ENCODE data around the gene SLC52A1.

Gene SLC52A1

DNA sequence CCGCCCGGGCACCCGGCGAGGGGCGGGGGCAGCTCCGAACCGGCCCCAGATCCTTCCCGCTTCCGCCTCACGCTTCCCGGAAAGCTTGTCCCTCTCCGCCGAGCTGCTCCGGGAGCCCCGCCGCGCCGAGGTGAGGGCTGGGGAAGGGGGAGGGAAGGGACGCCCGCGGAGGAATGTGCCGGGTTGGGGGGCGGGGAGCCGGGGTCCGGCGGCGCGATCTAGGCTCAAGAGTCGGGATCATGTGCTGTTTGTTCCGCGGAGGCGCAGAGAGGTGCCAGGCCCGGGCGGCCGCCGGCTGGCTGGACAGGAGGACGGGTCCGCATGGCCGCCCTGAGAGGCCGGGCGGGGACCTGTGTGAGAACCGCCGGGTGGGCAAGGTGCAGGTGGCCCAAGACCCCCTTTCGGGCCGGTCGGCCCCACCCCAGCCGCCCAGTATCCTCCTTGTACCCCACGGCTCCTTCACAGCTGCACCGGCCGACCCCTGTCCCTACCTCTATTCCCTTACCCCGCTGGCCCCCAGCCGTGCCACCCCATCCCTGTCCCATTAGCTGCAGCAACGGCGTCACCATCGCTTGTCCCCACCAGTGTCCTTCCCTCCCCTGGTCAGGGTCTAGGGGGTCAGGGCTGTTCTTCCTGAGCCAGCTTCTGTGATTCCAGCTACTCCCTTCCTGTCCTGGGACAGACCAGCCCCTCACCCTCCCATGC is 37.0 kb downstream of the SLC52A1 start:
- DNase-seq (ENCODE audit: low read depth) = no peak
- H3K4me3 ChIP-seq (ENCODE audit: low read depth, low read length) = peak overlapping the region; percentile 90

DNA sequence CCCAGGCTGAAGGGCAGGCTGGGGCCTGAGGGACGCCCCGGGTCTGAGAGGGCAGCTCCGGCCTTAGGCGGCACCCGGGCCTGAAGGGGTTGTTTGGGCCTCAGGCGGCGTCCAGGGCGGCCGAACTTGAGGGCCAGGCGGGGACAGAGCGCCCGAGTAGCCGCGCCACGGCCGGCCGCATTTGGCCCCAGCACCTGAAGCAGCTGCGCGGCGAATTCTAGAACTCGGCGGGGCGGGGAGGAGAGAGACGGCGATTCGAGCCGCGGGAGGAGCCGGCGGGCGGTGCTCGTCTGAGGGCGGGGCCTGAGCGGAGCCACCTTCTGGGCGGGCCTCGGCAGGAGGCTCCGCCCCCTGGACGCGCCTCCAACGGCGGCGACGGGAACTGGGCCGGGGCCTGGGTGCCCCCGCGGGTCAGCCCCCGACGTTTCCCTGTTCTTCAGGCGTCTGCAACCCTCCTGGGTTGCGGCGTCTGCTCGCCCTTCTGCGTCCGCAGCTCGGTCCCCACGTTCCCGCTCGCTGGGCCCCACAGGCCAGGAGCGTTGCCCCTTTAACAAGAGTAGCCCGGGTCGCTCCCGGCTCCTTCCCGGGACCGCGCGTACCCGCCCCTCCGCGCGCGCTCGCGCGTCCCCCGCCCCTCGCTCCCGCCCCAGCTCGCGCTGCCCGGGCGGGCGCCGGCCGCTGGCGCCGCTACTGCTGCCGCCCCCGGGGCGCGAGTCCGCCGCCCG is 37.8 kb downstream of the SLC52A1 start, which contains the start of the genes INCA1 and KIF1C:
TSS of gene INCA1 (minus strand) at position 221 of the 725 bp plus-strand sequence. CDS start 3,085 bp downstream, outside the sequence.
TSS of gene KIF1C (plus strand) at position 649 of the 725 bp plus-strand sequence. CDS start 2,297 bp downstream, outside the sequence.
- DNase-seq (ENCODE audit: low read depth) = peak; percentile 55
- H3K4me3 ChIP-seq (ENCODE audit: low read depth, low read length) = peak within 1 kb of the TSS; percentile 90

DNA sequence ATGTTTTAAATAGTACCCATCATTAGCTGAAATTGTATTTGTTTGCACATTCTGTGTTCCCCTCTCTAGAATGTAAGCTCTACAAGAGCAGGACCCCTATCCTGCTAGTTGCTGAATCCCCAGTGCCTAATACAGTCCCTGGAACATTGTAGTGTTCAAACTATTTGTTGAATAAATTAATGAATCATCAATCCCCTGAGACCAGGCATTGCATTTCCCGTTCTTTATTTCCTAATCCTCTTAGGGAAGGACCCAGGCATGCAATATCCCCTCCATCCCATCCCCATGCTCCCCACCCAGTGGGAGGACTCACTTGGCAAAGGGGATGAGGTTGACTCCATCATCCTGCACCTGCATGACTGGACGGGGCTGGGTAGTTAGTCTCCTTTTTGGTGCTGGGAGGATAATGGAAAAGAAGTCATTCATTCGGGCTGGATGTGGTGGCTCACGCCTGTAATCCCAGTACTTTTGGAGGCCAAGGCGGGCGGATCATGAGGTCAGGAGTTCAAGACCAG is 41.1 kb downstream of the SLC52A1 start:
- no peak for DNase-seq (ENCODE audit: low read depth)
- H3K4me3 ChIP-seq (ENCODE audit: low read depth, low read length) = no peak overlapping the region

DNA sequence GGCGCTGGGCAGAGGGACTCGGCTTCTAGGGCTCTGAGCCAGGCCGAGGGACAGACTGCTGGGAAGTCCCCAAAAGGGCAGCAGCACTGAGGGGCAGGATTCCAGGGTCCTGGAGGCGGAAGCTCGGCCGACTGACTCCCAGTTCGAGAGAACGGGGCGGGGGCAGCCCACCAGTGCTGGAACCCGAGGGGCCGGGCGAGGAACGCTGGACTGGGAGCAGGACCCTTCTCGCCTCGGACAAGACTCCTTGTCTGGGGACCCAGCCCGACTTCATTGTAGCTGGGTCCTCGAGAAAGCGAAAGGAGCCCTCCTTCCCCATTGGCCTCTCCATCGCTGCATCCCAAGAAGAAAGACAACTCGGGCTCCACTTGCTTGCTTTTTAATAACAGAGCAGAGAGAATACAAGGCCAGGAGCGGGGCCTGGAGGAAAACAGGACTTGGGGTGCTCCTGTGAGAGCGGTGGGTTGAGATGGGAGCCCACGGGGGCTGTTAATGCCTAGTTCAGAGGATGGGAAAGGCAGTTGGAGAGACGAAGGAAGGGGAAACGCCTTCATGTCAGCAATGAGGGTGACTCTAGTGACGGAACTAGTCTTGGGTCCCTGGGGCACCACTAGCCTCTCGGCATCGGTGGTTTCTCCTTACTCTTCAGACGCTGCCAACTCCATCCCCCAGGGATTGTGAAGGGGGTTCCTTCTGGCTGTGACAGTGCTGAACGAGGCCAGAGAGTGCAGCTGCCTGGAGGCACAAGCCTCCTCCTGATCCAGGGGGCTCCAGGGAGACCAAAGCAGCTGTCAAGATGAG is 47.3 kb downstream of the SLC52A1 start:
- DNase-seq (ENCODE audit: low read depth) = no peak
- H3K4me3 ChIP-seq (ENCODE audit: low read depth, low read length) = peak overlapping the region; percentile 86

DNA sequence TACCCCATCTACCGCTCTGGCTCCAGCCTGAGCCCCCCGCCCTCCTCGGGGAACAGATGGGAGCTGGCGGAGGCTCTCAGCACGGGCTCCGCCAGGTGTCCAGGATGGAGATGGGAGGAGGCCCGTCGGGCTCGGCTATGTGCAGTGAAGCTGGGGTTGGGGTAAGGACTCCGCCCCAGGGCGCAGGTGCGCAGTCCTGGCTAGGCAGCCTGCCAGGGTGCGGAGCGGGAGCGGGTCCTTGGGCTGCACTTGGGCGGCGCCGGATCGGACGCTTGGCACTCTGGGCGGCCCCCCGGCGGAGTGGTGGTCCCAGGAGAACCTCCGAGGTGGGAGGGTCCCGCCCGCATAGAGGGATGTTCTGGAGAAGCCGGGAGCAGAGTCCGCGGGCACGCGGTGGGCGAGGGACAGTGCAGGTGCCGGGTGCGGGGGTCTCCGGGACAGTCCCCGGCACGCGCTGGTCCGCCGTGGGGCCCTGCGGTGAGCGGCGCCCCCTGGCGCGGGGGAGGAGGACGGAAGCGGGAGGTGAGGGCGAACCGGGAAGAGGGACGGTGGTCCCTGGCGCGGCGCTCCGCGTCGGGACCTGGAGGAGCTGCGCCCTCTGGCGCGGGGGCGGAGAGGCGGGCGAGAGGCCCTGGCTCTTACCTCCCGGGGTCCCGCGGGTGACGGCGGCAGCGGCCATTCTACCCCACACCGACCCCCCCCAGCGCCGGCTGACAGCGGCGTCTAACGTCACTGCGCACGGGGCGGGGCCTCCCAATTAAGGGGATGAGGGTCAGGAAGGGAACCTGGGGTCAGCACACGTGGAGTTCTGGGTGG is 48.1 kb downstream of the SLC52A1 start, which contains the start of gene CAMTA2:
TSS of gene CAMTA2 (minus strand) at position 725 of the 816 bp plus-strand sequence. CDS start 1,453 bp downstream, outside the sequence.
- no peak for DNase-seq (ENCODE audit: low read depth)
- peak within 1 kb of the TSS; percentile 86 for H3K4me3 ChIP-seq (ENCODE audit: low read depth, low read length)

DNA sequence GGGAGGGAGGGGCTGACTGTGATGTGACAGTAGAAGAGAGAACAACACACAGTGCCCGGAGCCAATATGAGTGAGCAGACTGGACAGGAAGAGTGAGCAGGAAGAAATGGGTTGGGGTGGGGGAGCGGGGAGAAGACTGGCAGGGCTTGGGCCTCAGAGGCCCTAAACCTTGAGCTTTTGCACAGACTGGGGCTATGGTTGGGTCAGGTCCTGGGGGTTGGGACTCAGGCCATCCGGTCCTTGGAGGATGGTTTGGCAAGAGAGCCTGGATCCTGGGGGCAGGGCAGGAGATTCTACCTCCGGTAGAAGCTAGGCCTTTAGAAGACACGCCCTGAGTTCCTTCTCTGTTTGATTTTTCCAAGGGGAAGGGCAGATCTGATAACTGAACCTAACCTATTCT is 48.8 kb downstream of the SLC52A1 start:
- no peak for DNase-seq (ENCODE audit: low read depth)
- peak overlapping the region; percentile 86 for H3K4me3 ChIP-seq (ENCODE audit: low read depth, low read length)
